ENCODE data around the gene ZNF606. TPM values are rescaled to one million over a fixed set of nuclear protein-coding genes. Genes with fewer than 3 reads are reported as not detected.

Gene ZNF606
- total RNA-seq, 2 experiments from 2014 or later: 1.3 to 3.2 TPM

DNA sequence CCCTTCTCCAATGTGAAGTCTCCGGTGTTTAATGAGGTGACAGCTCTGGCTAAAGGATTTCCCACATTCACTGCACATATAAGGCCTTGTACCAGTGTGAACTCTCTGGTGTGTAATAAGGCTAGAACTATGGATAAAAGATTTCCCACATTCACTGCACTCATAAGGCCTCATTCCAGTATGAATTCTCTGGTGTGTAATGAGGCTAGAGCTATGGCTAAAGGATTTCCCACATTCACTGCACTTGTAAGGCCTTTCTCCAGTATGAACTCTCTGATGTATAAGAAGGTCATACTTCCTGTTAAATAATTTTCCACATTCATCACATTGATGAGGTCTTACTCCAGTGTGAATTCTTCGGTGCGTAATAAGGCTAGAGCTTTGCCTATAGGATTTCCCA lies 61.0 kb downstream of the ZNF606 start:
- DNase-seq (ENCODE audit: low spot score): no peak
- peaks cover 7% of the 10 kb centered on the region; the same call in 1 of the 2 replicates for H3K79me2 ChIP-seq (ENCODE audit: insufficient read depth, low read depth, low read length)
- peaks cover 12% of the 10 kb centered on the region; the same call in 1 of the 2 replicates for H3K9me3 ChIP-seq (ENCODE audit: low read length)
- intact Hi-C loops (cut with micrococcal nuclease; ENCODE audit: unreplicated experiment): no loop called here
- H3K36me3 ChIP-seq (ENCODE audit: insufficient read depth, low read length): peaks cover 55% of the 10 kb centered on the region
- no peak overlapping the region for H3K4me3 ChIP-seq (ENCODE audit: low read depth, low read length, poor library complexity, severe bottlenecking)
- H3K9me2 ChIP-seq (ENCODE audit: insufficient read depth, low read length): no peaks in the 10 kb centered on the region
- TF ChIP-seq, protein P1, sequence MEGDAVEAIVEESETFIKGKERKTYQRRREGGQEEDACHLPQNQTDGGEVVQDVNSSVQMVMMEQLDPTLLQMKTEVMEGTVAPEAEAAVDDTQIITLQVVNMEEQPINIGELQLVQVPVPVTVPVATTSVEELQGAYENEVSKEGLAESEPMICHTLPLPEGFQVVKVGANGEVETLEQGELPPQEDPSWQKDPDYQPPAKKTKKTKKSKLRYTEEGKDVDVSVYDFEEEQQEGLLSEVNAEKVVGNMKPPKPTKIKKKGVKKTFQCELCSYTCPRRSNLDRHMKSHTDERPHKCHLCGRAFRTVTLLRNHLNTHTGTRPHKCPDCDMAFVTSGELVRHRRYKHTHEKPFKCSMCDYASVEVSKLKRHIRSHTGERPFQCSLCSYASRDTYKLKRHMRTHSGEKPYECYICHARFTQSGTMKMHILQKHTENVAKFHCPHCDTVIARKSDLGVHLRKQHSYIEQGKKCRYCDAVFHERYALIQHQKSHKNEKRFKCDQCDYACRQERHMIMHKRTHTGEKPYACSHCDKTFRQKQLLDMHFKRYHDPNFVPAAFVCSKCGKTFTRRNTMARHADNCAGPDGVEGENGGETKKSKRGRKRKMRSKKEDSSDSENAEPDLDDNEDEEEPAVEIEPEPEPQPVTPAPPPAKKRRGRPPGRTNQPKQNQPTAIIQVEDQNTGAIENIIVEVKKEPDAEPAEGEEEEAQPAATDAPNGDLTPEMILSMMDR (conservative IDR thresholded peaks at IDR 0.05; ENCODE audit: low read length): no peak
- TF ChIP-seq EZH2phosphoT487 (IDR thresholded peaks at IDR 0.05; ENCODE audit: borderline replicate concordance, low read depth, low read length): no peak
- no peak overlapping the region for H3K4me2 ChIP-seq (ENCODE audit: low read length)
- no peaks in the 10 kb centered on the region for H4K20me1 ChIP-seq (ENCODE audit: insufficient read depth, low read length)
- TSS peak; percentile 3 for BruUV-seq (replicated peaks)
- ChIA-PET CTCF (ENCODE audit: unreplicated experiment) (no interaction called here), POLR2A (no interaction called here)
- H3K27ac ChIP-seq (ENCODE audit: low read depth, low read length, poor library complexity, severe bottlenecking): no peak overlapping the region
- peaks cover 8% of the 10 kb centered on the region for H3K4me1 ChIP-seq (ENCODE audit: insufficient read depth, low read length, poor library complexity, severe bottlenecking)
- no peak overlapping the region for H2AFZ ChIP-seq (ENCODE audit: low read length)

DNA sequence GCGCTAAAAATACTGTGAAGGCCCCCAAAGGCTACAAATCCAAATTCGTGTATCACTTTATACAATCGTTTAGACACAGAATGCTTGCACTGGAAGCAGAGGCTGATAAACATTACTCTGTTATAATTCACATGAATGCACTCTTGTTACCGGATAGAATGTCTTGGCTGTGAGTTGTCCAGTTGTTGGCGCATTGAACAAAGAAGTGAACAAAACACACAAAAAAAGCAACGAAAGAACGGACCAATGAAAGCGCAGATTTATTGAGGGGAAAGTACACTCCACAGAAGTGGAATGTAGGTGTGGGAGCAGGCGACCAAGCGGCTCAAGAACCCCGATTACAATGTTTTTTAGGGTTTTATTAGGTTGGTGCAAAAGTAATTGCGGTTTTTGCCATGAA lies 66.9 kb downstream of the ZNF606 start:
- H3K4me1 ChIP-seq (ENCODE audit: insufficient read depth, low read length, poor library complexity, severe bottlenecking): no peaks in the 10 kb centered on the region
- ChIA-PET POLR2A (no interaction called here), CTCF (ENCODE audit: unreplicated experiment) (no interaction called here)
- no peak overlapping the region for H3K4me3 ChIP-seq (ENCODE audit: low read depth, low read length, poor library complexity, severe bottlenecking)
- BruUV-seq (replicated peaks): no TSS peak
- no peaks in the 10 kb centered on the region for H4K20me1 ChIP-seq (ENCODE audit: insufficient read depth, low read length)
- no peak for DNase-seq (ENCODE audit: low spot score)
- intact Hi-C loops (cut with micrococcal nuclease; ENCODE audit: unreplicated experiment): no loop called here
- no peak overlapping the region for H2AFZ ChIP-seq (ENCODE audit: low read length)
- 0 out of 2 replicates have a peak, but pooled peaks cover 8% of the 10 kb centered on the region for H3K9me3 ChIP-seq (ENCODE audit: low read length)
- no peak overlapping the region for H3K27ac ChIP-seq (ENCODE audit: low read depth, low read length, poor library complexity, severe bottlenecking)
- no peaks in the 10 kb centered on the region for H3K9me2 ChIP-seq (ENCODE audit: insufficient read depth, low read length)
- H3K79me2 ChIP-seq (ENCODE audit: insufficient read depth, low read depth, low read length): no peaks in the 10 kb centered on the region
- H3K36me3 ChIP-seq (ENCODE audit: insufficient read depth, low read length): peaks cover 22% of the 10 kb centered on the region
- TF ChIP-seq EZH2phosphoT487 (IDR thresholded peaks at IDR 0.05; ENCODE audit: borderline replicate concordance, low read depth, low read length): no peak
- TF ChIP-seq, protein P1 (conservative IDR thresholded peaks at IDR 0.05; ENCODE audit: low read length): no peak
- H3K4me2 ChIP-seq (ENCODE audit: low read length): no peak overlapping the region

DNA sequence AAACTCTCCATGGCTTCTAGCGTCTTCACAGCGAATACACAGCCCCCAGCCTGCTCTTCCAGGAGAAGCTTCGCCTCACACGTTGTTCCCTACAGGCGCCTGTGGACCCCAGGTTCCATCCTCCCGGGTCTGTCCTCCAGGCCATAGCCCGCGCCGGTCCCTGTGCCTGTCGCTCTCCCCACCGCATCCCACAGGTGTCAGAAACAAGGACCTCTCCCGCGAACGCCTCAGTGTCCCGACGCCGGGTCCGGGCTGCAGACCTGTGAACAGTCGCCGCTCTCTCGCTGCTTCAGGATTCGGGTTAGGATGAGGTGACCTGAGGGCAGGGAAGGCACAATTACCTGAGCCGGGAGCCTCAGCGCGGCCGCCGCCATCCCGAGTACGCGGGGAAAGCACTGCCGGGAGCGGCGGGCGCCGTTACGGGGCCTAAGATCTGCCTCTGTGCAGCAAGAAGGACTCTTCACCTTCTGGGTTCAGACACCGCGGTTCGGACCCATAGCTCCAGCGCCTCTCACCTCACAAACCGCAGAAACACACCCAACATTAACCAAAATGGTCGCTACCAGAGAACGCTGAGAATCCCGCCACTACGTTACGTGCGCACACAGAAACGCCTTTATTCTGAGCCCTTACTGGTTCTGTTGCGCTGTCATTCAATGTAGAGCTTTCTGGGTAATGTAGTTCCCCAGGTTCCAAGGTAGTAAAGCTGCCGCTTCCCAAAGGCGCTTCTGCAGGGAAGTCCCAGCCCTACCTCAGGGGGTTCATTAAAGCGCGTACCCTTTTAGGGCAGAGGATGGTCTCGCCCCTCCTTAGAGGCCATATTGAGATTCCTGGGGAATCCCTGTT lies 67.6 kb downstream of the ZNF606 start, which contains the start of gene ZNF418:
Gene ZNF418 (minus strand): TSS at position 583 of the 846 bp plus-strand sequence. CDS start 1,580 bp downstream, outside the sequence.
- H3K4me3 ChIP-seq (ENCODE audit: low read depth, low read length, poor library complexity, severe bottlenecking): no peak within 1 kb of the TSS
- no peak within 1 kb of the TSS for H2AFZ ChIP-seq (ENCODE audit: low read length)
- no peak within 1 kb of the TSS for H3K4me2 ChIP-seq (ENCODE audit: low read length)
- no peaks in the 10 kb centered on the region for H4K20me1 ChIP-seq (ENCODE audit: insufficient read depth, low read length)
- POLR2A ChIA-PET: no interaction called here
- no peaks in the 10 kb centered on the region for H3K4me1 ChIP-seq (ENCODE audit: insufficient read depth, low read length, poor library complexity, severe bottlenecking)
- no peak for TF ChIP-seq EZH2phosphoT487 (IDR thresholded peaks at IDR 0.05; ENCODE audit: borderline replicate concordance, low read depth, low read length)
- TF ChIP-seq, protein P1 (conservative IDR thresholded peaks at IDR 0.05; ENCODE audit: low read length): no peak
- no TSS peak for BruUV-seq (replicated peaks)
- H3K9me2 ChIP-seq (ENCODE audit: insufficient read depth, low read length): no peaks in the 10 kb centered on the region
- H3K27ac ChIP-seq (ENCODE audit: low read depth, low read length, poor library complexity, severe bottlenecking): no peak within 1 kb of the TSS
- CTCF ChIA-PET (ENCODE audit: unreplicated experiment): no interaction called here
- DNase-seq (ENCODE audit: low spot score): no peak
- 0 out of 2 replicates have a peak, but pooled peaks cover 8% of the 10 kb centered on the region for H3K9me3 ChIP-seq (ENCODE audit: low read length)
- H3K36me3 ChIP-seq (ENCODE audit: insufficient read depth, low read length): peaks cover 16% of the 10 kb centered on the region; the same call in 1 of the 2 replicates
- intact Hi-C loops (cut with micrococcal nuclease; ENCODE audit: unreplicated experiment): no loop called here
- H3K79me2 ChIP-seq (ENCODE audit: insufficient read depth, low read depth, low read length): no peaks in the 10 kb centered on the region
